BE2C (cell line): ENCODE measurements around the gene CRYBA2.

Experiments used
- DNase-seq: peaks from one replicate; pipeline ENCODE4 v3.0.0-alpha.2; 2020
- H3K27me3 ChIP-seq: fragments of 250-450 bp; sonication (Bioruptor Pico); 2 replicates; pipeline ENCODE4 v1.5.1; 2020; ENCODE audit warnings: mild to moderate bottlenecking
- H3K36me3 ChIP-seq: fragments of 250-450 bp; sonication (Bioruptor Pico); 2 replicates; pipeline ENCODE4 v1.5.1; 2020; ENCODE audit warnings: mild to moderate bottlenecking
- H3K4me1 ChIP-seq: fragments of 250-450 bp; sonication (Bioruptor Pico); 2 replicates; pipeline ENCODE4 v1.5.1; 2020
- H3K4me3 ChIP-seq: 2 replicates; pipeline ENCODE4 v1.5.1; 2011; ENCODE audit warnings: low read depth, low read length
- H3K9me3 ChIP-seq: fragments of 250-450 bp; sonication (Bioruptor Pico); 2 replicates; pipeline ENCODE4 v1.5.1; 2020
- TF ChIP-seq, protein P1 (sequence below): IDR thresholded peaks from 2 replicates; pipeline ENCODE4 v1.5.1; 2012; ENCODE audit warnings: mild to moderate bottlenecking, low read depth, low read length

CRYBA2 gene

DNA sequence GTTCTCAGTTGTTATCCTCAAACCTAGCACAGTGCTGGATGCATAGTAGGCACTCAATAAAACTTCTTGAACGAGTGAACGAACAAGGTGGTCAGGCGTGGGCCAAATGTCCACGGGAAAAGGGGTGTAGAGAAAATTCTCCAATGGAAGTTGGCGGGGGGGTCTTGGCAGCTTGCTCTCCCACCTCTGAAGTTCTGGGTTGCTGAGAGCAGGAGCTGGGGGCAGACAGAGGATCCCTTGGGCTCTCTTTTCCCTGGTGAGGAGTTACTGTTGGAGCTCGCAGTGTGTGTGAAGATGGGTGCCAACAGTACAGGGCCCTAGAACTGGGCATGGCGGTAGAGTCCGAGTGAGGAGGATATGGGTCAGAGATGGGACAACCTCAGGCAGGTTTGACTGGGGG is 2.3 kb upstream of the CRYBA2 start:
- H3K36me3 ChIP-seq, result no peaks in the 10 kb centered on the region
- no peaks in the 10 kb centered on the region for H3K9me3 ChIP-seq
- DNase-seq, result no peak
- H3K27me3 ChIP-seq, result no peaks in the 10 kb centered on the region
- peaks cover 49% of the 10 kb centered on the region for H3K4me1 ChIP-seq
- TF ChIP-seq, protein P1, sequence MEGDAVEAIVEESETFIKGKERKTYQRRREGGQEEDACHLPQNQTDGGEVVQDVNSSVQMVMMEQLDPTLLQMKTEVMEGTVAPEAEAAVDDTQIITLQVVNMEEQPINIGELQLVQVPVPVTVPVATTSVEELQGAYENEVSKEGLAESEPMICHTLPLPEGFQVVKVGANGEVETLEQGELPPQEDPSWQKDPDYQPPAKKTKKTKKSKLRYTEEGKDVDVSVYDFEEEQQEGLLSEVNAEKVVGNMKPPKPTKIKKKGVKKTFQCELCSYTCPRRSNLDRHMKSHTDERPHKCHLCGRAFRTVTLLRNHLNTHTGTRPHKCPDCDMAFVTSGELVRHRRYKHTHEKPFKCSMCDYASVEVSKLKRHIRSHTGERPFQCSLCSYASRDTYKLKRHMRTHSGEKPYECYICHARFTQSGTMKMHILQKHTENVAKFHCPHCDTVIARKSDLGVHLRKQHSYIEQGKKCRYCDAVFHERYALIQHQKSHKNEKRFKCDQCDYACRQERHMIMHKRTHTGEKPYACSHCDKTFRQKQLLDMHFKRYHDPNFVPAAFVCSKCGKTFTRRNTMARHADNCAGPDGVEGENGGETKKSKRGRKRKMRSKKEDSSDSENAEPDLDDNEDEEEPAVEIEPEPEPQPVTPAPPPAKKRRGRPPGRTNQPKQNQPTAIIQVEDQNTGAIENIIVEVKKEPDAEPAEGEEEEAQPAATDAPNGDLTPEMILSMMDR, result no peak
- no peak overlapping the region for H3K4me3 ChIP-seq

DNA sequence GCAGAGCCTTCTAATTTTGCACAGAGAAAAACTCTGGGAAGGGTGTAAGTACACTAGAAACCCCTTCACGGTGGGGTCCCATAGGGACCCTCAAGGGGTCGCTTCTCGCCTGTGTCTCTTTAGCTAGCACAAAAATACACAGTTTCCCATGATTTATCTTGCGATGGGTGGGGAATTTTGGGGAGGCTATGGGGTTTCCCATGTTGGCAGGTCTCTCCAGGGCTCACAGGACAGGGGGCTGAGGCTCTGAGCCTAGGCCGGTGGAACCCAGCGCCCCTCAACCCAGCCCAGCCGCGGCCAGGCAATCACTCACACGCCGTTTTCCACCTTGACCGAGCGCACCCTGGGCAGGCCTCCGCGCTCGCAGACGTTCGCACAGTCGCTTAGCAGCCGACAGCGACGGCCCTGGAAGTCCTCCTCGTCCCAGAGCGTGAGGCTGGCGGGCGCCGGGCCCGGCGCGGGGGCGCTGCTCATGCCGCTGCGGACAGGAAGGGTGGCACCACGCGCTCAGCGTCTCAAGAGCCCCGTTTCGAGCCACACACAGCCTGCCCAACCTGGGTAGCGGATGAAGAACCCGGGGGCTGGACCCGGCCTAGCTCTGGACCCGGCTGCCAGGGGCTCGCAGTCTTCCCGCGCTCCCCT is 398 bp downstream of the CRYBA2 start:
- TF ChIP-seq, protein P1, result no peak
- no peak overlapping the region for H3K4me3 ChIP-seq

DNA sequence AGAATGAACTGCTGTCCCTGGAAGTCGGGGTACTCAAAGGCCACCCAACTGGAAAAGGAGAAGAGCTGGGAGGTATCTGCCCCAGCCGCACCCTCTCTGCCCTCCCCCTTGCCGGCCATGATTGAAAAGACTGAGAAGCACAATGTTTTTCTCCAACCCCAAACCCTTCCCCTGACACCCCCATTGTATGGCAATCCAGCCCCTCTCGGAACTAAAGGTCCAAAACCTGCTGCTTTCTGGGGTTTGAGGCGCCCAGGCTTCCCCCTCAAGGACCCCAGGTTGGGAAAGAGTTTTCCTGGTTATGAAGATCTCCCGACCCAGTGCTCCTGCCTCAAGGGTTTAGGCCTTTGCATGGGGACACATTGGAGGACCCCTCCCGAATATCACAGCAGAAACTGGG is 1.0 kb downstream of the CRYBA2 start:
- Histone ChIP-seq H3K4me1 (peaks cover 31% of the 10 kb centered on the region), H3K36me3 (no peaks in the 10 kb centered on the region), H3K9me3 (no peaks in the 10 kb centered on the region), H3K27me3 (no peaks in the 10 kb centered on the region), H3K4me3 (no peak overlapping the region)
- DNase-seq, result no peak
- TF ChIP-seq, protein P1, result no peak

More for the DNA sequence above, 398 bp downstream of the CRYBA2 start:
- Histone ChIP-seq H3K36me3 (no peaks in the 10 kb centered on the region), H3K9me3 (no peaks in the 10 kb centered on the region), H3K27me3 (no peaks in the 10 kb centered on the region), H3K4me1 (peaks cover 35% of the 10 kb centered on the region)
- no peak for DNase-seq

DNA sequence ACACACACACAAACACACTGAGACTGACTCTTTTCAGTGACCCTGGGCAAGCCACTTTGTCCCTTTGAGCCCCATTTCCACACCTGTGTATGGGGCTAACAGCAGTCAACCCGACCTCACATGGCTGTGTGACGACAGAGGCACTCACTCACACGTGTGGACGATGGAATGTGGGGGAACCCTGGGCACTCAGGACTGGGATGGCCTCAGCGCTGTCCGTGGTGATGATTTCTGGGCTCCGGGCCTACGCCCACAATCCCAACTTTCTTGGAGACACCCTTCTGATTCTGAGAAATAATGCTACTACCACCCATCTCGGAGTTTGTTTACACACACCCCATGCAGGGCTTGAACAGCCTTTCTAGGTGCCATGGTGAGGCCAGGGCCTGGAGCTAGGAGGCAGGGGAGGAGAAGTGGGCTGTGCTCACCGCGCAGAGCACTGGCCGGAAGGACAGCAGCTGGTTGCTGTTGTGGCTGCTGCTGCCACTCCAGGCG is 1.5 kb downstream of the CRYBA2 start:
- Histone ChIP-seq H3K4me1 (peaks cover 28% of the 10 kb centered on the region), H3K4me3 (no peak overlapping the region), H3K27me3 (no peaks in the 10 kb centered on the region), H3K36me3 (no peaks in the 10 kb centered on the region), H3K9me3 (no peaks in the 10 kb centered on the region)
- DNase-seq, result peak; percentile 50
- TF ChIP-seq, protein P1, result no peak

DNA sequence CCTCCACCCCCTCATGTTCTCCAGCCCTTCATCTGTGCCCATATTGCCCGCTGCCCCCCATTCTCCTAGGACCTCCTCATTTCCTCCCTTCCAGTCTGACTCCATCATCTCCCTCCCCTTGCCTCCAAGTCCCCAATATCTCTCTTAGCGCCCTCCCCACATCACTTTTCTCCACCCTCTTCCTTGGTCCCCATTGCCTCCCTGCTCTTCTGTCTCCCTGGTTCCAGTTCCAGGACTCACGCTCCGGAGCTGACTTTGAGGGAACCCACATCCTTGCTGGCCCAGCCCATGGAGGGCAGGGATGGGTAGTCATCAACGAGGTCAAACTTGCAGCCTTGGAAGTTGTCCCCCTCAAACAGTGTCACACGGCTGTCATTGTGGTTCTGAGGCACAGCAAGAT is 2.6 kb downstream of the CRYBA2 start:
- Histone ChIP-seq H3K27me3 (no peaks in the 10 kb centered on the region), H3K4me3 (no peak overlapping the region), H3K4me1 (peaks cover 31% of the 10 kb centered on the region), H3K9me3 (no peaks in the 10 kb centered on the region), H3K36me3 (no peaks in the 10 kb centered on the region)
- no peak for DNase-seq
- TF ChIP-seq, protein P1, result no peak

DNA sequence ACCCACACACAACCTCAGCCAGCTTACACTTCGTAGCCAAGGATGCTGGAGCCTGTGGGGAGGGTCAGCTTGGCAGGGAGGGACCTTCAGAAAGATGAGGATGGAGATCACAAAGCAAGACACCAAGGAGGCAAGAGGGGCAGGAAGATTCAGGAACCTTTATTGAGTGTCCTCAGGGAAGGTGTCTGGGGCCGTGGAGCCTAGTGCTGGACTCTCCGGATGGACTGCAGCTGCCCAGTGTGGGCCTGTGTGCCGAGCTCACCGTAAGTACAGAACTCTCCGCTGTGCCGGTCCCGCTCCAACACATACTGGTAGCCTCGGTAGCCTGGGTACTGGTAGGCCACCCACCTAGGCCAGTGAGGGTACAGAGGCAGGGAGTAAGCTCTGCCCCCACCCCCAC is 3.2 kb downstream of the CRYBA2 start:
- no peak for DNase-seq
- H3K27me3 ChIP-seq, result no peaks in the 10 kb centered on the region

More for the DNA sequence above, 3.2 kb downstream of the CRYBA2 start:
- Histone ChIP-seq H3K36me3 (no peaks in the 10 kb centered on the region), H3K4me1 (peaks cover 26% of the 10 kb centered on the region), H3K4me3 (no peak overlapping the region), H3K9me3 (no peaks in the 10 kb centered on the region)
- TF ChIP-seq, protein P1, result no peak
